Measurements from ENCODE around the gene C2CD4D. TPM values are rescaled to one million over a fixed set of nuclear protein-coding genes. Genes with fewer than 3 reads are reported as not detected.

Gene C2CD4D
- total RNA-seq, 1 experiment from 2014 or later, result 1.4 TPM

DNA sequence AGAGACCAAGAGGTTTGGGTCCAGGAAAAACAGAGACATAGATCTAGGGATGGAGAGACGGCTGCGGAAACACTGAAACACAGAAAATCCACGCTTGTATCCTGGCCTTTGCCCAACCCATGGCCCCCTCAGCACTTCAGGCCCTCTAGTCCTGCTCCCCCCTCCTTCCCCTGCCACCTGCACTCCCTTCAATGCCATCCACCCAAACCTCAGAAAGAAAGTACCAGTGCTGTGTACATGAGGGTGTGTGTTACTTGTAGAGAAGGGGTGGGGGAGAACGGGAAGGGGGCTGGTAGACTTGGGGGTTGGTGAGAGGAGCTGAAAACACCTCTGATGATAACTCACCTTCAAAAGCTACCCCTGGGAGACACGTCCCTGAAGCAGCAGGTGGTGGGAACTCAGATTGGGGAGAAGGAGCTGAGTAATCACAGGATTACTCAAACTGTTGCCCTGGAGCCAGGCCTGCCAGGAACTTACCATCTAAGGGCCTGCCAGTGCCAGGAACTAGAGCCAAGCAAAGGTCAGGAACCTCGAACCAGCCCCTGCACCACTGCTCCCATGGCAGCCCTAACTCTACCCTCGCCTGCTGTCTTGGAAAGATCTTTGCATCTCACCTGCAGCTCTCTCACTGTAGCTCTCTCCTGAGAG is 19.5 kb downstream of the C2CD4D start:
- Histone ChIP-seq H3K27me3 (ENCODE audit: insufficient read depth, low read depth) (no peaks in the 10 kb centered on the region), H3K27ac (no peak overlapping the region), H3K9me2 (ENCODE audit: insufficient read depth) (no peaks in the 10 kb centered on the region), H3K4me3 (no peak overlapping the region), H3F3A (ENCODE audit: insufficient read depth, low read depth) (0 out of 2 replicates have a peak, but pooled peaks cover 6% of the 10 kb centered on the region), H2AFZ (no peak overlapping the region), H3K79me2 (ENCODE audit: low read depth) (no peaks in the 10 kb centered on the region), H3K36me3 (ENCODE audit: low read depth) (no peaks in the 10 kb centered on the region), H3K4me1 (replicated peaks; ENCODE audit: insufficient read depth) (peaks cover 20% of the 10 kb centered on the region), H4K20me1 (ENCODE audit: insufficient read depth) (no peaks in the 10 kb centered on the region), H3K9me3 (ENCODE audit: insufficient read depth, low read depth) (no peaks in the 10 kb centered on the region), H3K4me2 (peak overlapping the region; percentile 54)
- ChIA-PET POLR2A (ENCODE audit: unreplicated experiment) (interaction anchor here (0.5 to 0.6 kb wide), 2 partner anchors 12 to 181 kb away, joined by 3 to 6 read pairs; no protein-coding TSS in a partner anchor), CTCF (no interaction called here)
- BruUV-seq (replicated peaks), result no TSS peak
- DNase-seq, result peak in 1 of 2 experiments; percentile 57
- TF ChIP-seq, protein P1, sequence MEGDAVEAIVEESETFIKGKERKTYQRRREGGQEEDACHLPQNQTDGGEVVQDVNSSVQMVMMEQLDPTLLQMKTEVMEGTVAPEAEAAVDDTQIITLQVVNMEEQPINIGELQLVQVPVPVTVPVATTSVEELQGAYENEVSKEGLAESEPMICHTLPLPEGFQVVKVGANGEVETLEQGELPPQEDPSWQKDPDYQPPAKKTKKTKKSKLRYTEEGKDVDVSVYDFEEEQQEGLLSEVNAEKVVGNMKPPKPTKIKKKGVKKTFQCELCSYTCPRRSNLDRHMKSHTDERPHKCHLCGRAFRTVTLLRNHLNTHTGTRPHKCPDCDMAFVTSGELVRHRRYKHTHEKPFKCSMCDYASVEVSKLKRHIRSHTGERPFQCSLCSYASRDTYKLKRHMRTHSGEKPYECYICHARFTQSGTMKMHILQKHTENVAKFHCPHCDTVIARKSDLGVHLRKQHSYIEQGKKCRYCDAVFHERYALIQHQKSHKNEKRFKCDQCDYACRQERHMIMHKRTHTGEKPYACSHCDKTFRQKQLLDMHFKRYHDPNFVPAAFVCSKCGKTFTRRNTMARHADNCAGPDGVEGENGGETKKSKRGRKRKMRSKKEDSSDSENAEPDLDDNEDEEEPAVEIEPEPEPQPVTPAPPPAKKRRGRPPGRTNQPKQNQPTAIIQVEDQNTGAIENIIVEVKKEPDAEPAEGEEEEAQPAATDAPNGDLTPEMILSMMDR (conservative IDR thresholded peaks at IDR 0.05), result no peak
- TF ChIP-seq EZH2 (IDR thresholded peaks at IDR 0.05; ENCODE audit: low read depth), result no peak
- intact Hi-C loops (cut with micrococcal nuclease; ENCODE audit: unreplicated experiment), result no loop called here

- H3K9me2 ChIP-seq (ENCODE audit: insufficient read depth), result no peaks in the 10 kb centered on the region
- no peak for TF ChIP-seq EZH2 (IDR thresholded peaks at IDR 0.05; ENCODE audit: low read depth)
- TF ChIP-seq, protein P1 (conservative IDR thresholded peaks at IDR 0.05), result no peak
- no peak overlapping the region for H2AFZ ChIP-seq
- ChIA-PET POLR2A (ENCODE audit: unreplicated experiment) (no interaction called here), CTCF (no interaction called here)
- no peak overlapping the region for H3K27ac ChIP-seq
- no peaks in the 10 kb centered on the region for H3K9me3 ChIP-seq (ENCODE audit: insufficient read depth, low read depth)
- BruUV-seq (replicated peaks), result no TSS peak
- H3K4me1 ChIP-seq (replicated peaks; ENCODE audit: insufficient read depth), result peaks cover 20% of the 10 kb centered on the region
- DNase-seq, result peak in 1 of 2 experiments; percentile 22
- H3K79me2 ChIP-seq (ENCODE audit: low read depth), result no peaks in the 10 kb centered on the region
- no peak overlapping the region for H3K4me2 ChIP-seq
- no peaks in the 10 kb centered on the region for H3K27me3 ChIP-seq (ENCODE audit: insufficient read depth, low read depth)
- H3K36me3 ChIP-seq (ENCODE audit: low read depth), result no peaks in the 10 kb centered on the region
- H3K4me3 ChIP-seq, result no peak overlapping the region
- no peaks in the 10 kb centered on the region for H4K20me1 ChIP-seq (ENCODE audit: insufficient read depth)
- intact Hi-C loops (cut with micrococcal nuclease; ENCODE audit: unreplicated experiment), result no loop called here
- H3F3A ChIP-seq (ENCODE audit: insufficient read depth, low read depth), result 0 out of 2 replicates have a peak, but pooled peaks cover 6% of the 10 kb centered on the region
These were observed 20.3 kb downstream of the C2CD4D start for GRCh38 chr1:151819227-151819835.

DNA sequence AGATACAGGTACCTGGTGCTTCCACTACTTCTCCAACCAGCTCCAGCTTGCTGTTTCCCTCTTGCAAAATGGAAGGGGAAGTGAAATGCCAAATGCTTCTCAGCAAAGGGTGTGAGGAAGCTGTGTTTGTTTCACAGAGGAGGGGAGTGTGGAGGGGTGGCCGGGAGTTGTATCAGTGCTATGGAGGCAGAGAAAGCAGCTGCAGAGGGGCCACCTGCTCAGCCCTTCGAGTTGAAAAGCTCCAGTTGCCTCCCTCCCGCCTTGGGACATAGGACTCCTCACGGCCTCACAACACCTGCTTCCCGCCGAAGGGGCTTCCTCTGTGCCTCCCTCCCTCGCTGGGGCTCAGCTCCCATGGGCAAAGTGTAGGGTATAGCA is 22.3 kb downstream of the C2CD4D start:
- POLR2A ChIA-PET (ENCODE audit: unreplicated experiment), result no interaction called here
- no peak overlapping the region for H3K27ac ChIP-seq
- no peaks in the 10 kb centered on the region for H3K27me3 ChIP-seq (ENCODE audit: insufficient read depth, low read depth)
- H3K79me2 ChIP-seq (ENCODE audit: low read depth), result no peaks in the 10 kb centered on the region
- DNase-seq, result peak in 1 of 2 experiments; percentile 3
- TF ChIP-seq, protein P1 (conservative IDR thresholded peaks at IDR 0.05), result no peak
- TF ChIP-seq EZH2 (IDR thresholded peaks at IDR 0.05; ENCODE audit: low read depth), result no peak
- peaks cover 20% of the 10 kb centered on the region for H3K4me1 ChIP-seq (replicated peaks; ENCODE audit: insufficient read depth)
- H3K9me2 ChIP-seq (ENCODE audit: insufficient read depth), result no peaks in the 10 kb centered on the region
- CTCF ChIA-PET, result interaction anchor here (0.6 kb wide), 2 partner anchors 17 to 64 kb away, joined by 5 to 7 read pairs; no protein-coding TSS in a partner anchor
- no peak overlapping the region for H3K4me2 ChIP-seq
- BruUV-seq (replicated peaks), result no TSS peak
- H3F3A ChIP-seq (ENCODE audit: insufficient read depth, low read depth), result 0 out of 2 replicates have a peak, but pooled peaks cover 6% of the 10 kb centered on the region
- intact Hi-C loops (cut with micrococcal nuclease; ENCODE audit: unreplicated experiment), result no loop called here
- H2AFZ ChIP-seq, result no peak overlapping the region
- no peaks in the 10 kb centered on the region for H4K20me1 ChIP-seq (ENCODE audit: insufficient read depth)
- H3K4me3 ChIP-seq, result no peak overlapping the region
- H3K9me3 ChIP-seq (ENCODE audit: insufficient read depth, low read depth), result no peaks in the 10 kb centered on the region
- no peaks in the 10 kb centered on the region for H3K36me3 ChIP-seq (ENCODE audit: low read depth)
